ENCODE measurements around the gene MSLN.

The MSLN gene

GRCh38 chr16:788399-789126 is 28.0 kb downstream of the MSLN start, which contains the start of gene CHTF18:
Gene CHTF18, plus strand, starts transcription at chr16:788620. Its CDS starts 65 bp downstream, at chr16:788685.
- Histone ChIP-seq H3K36me3 (replicated peaks; ENCODE audit: low read depth, low read length) (peaks cover 8% of the 10 kb centered on the region), H3K9ac (ENCODE audit: low read length) (peak within 1 kb of the TSS; percentile 87), H3K27ac (ENCODE audit: low read length) (peak within 1 kb of the TSS; percentile 16; the same call in 1 of the 2 replicates), H3K4me2 (ENCODE audit: low read length) (peak within 1 kb of the TSS; percentile 89), H3K79me2 (ENCODE audit: low read length) (peaks cover 25% of the 10 kb centered on the region), H2AFZ (ENCODE audit: low read depth, low read length) (peak within 1 kb of the TSS; percentile 89; the same call in 1 of the 2 replicates), H3K4me3 (ENCODE audit: low read length) (peak within 1 kb of the TSS; percentile 99), H3K4me1 (ENCODE audit: low read length) (peaks cover 12% of the 10 kb centered on the region), H4K20me1 (ENCODE audit: insufficient read depth, low read length) (no peaks in the 10 kb centered on the region), H3K9me3 (ENCODE audit: insufficient read depth, low read length) (no peaks in the 10 kb centered on the region), H3K27me3 (ENCODE audit: low read depth, low read length) (no peaks in the 10 kb centered on the region)
- TF ChIP-seq EZH2phosphoT487 (IDR thresholded peaks at IDR 0.05; ENCODE audit: low read depth) (no peak), CTCF (IDR thresholded peaks at IDR 0.05; ENCODE audit: low read depth, low read length) (no peak)

DNA sequence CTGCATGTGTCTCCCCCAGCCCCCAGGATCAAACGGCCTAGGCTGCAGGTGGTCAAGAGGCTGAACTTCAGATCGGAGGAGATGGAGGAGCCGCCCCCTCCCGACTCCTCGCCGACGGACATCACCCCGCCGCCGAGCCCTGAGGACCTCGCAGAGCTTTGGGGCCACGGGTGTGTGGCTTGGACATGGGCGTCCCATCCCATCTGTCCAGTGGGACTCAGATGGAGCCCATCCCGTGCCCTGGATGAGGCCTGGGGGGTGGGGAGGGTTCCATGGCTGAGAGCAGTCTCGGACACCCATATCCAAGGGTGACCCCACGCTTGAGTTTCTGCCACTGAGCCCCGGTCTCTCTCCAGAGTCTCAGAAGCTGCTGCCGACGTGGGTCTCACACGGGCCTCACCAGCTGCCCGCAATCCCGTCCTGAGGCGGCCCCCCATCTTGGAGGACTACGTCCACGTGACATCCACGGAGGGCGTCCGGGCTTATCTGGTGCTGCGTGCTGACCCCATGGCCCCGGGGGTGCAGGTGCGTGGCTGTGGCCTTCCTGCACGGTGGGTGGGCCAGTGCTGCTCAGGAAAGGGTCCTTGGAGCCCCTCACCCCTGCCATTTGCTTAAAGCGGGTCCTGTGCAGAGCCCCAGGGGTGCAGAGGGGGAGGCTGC is 28.8 kb downstream of the MSLN start:
- peaks cover 8% of the 10 kb centered on the region for H3K36me3 ChIP-seq (replicated peaks; ENCODE audit: low read depth, low read length)
- H3K4me1 ChIP-seq (ENCODE audit: low read length) = peaks cover 12% of the 10 kb centered on the region
- peak overlapping the region; percentile 87 for H3K9ac ChIP-seq (ENCODE audit: low read length)
- no peaks in the 10 kb centered on the region for H3K27me3 ChIP-seq (ENCODE audit: low read depth, low read length)
- no peak overlapping the region for H2AFZ ChIP-seq (ENCODE audit: low read depth, low read length)
- TF ChIP-seq EZH2phosphoT487 (IDR thresholded peaks at IDR 0.05; ENCODE audit: low read depth) (no peak), CTCF (IDR thresholded peaks at IDR 0.05; ENCODE audit: low read depth, low read length) (no peak)
- peaks cover 25% of the 10 kb centered on the region for H3K79me2 ChIP-seq (ENCODE audit: low read length)
- peak overlapping the region; percentile 99 for H3K4me3 ChIP-seq (ENCODE audit: low read length)
- no peaks in the 10 kb centered on the region for H3K9me3 ChIP-seq (ENCODE audit: insufficient read depth, low read length)
- H4K20me1 ChIP-seq (ENCODE audit: insufficient read depth, low read length) = no peaks in the 10 kb centered on the region
- H3K27ac ChIP-seq (ENCODE audit: low read length) = no peak overlapping the region
- peak overlapping the region; percentile 89 for H3K4me2 ChIP-seq (ENCODE audit: low read length)

DNA sequence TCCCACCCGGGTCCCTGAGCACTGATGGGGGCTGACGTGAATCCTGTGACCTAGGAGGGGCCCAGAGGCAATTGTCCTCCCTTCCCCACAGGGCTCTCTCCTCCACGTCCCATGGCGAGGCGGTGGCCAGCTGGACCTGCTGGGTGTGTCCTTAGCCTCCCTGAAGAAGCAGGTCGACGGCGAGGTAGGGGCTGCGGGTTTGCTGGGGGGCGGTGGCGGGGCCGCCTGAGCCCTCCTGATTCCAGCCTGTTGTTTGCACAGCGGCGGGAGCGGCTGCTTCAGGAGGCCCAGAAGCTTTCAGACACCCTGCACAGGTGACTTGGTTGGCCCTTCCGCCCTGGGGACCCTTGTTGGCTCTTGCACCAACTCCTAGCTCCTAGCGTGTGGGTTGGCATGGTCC is 29.6 kb downstream of the MSLN start:
- TF ChIP-seq EZH2phosphoT487 (IDR thresholded peaks at IDR 0.05; ENCODE audit: low read depth) = no peak
- no peak for TF ChIP-seq CTCF (IDR thresholded peaks at IDR 0.05; ENCODE audit: low read depth, low read length)
- peaks cover 8% of the 10 kb centered on the region for H3K36me3 ChIP-seq (replicated peaks; ENCODE audit: low read depth, low read length)

DNA sequence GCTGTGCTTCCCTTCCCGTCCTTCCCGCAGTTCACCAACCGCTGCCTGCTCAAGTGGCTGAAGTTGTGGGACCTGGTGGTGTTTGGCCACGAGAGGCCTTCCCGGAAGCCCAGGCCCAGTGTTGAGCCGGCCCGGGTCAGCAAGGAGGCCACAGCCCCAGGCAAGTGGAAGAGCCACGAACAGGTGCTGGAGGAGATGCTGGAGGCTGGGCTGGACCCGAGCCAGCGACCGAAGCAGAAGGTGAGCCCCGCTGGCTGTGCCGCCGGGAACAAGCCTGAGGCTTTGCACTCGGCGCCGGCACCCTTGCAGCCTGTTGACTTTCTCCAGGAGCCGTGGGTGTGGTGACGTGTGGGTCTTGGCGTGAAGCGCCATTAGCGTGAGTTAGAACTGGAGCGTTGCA is 30.6 kb downstream of the MSLN start:
- no peak overlapping the region for H3K4me2 ChIP-seq (ENCODE audit: low read length)
- no peak overlapping the region for H3K9ac ChIP-seq (ENCODE audit: low read length)
- H3K79me2 ChIP-seq (ENCODE audit: low read length) = peaks cover 25% of the 10 kb centered on the region
- no peaks in the 10 kb centered on the region for H3K9me3 ChIP-seq (ENCODE audit: insufficient read depth, low read length)
- H4K20me1 ChIP-seq (ENCODE audit: insufficient read depth, low read length) = no peaks in the 10 kb centered on the region
- H3K4me1 ChIP-seq (ENCODE audit: low read length) = peaks cover 12% of the 10 kb centered on the region
- H2AFZ ChIP-seq (ENCODE audit: low read depth, low read length) = no peak overlapping the region
- no peaks in the 10 kb centered on the region for H3K27me3 ChIP-seq (ENCODE audit: low read depth, low read length)
- no peak overlapping the region for H3K27ac ChIP-seq (ENCODE audit: low read length)
- no peak for TF ChIP-seq EZH2phosphoT487 (IDR thresholded peaks at IDR 0.05; ENCODE audit: low read depth)
- no peak for TF ChIP-seq CTCF (IDR thresholded peaks at IDR 0.05; ENCODE audit: low read depth, low read length)
- peaks cover 9% of the 10 kb centered on the region for H3K36me3 ChIP-seq (replicated peaks; ENCODE audit: low read depth, low read length)
- no peak overlapping the region for H3K4me3 ChIP-seq (ENCODE audit: low read length)

More for the DNA sequence above, 29.6 kb downstream of the MSLN start:
- Histone ChIP-seq H3K27me3 (ENCODE audit: low read depth, low read length) (no peaks in the 10 kb centered on the region), H3K4me1 (ENCODE audit: low read length) (peaks cover 12% of the 10 kb centered on the region), H3K4me3 (ENCODE audit: low read length) (no peak overlapping the region), H3K9me3 (ENCODE audit: insufficient read depth, low read length) (no peaks in the 10 kb centered on the region), H2AFZ (ENCODE audit: low read depth, low read length) (no peak overlapping the region), H3K27ac (ENCODE audit: low read length) (no peak overlapping the region), H4K20me1 (ENCODE audit: insufficient read depth, low read length) (no peaks in the 10 kb centered on the region), H3K79me2 (ENCODE audit: low read length) (peaks cover 25% of the 10 kb centered on the region), H3K4me2 (ENCODE audit: low read length) (no peak overlapping the region), H3K9ac (ENCODE audit: low read length) (no peak overlapping the region)

All from OCI-LY3 (cell line).